Measurements from ENCODE around the gene CHDH.

Gene CHDH

DNA sequence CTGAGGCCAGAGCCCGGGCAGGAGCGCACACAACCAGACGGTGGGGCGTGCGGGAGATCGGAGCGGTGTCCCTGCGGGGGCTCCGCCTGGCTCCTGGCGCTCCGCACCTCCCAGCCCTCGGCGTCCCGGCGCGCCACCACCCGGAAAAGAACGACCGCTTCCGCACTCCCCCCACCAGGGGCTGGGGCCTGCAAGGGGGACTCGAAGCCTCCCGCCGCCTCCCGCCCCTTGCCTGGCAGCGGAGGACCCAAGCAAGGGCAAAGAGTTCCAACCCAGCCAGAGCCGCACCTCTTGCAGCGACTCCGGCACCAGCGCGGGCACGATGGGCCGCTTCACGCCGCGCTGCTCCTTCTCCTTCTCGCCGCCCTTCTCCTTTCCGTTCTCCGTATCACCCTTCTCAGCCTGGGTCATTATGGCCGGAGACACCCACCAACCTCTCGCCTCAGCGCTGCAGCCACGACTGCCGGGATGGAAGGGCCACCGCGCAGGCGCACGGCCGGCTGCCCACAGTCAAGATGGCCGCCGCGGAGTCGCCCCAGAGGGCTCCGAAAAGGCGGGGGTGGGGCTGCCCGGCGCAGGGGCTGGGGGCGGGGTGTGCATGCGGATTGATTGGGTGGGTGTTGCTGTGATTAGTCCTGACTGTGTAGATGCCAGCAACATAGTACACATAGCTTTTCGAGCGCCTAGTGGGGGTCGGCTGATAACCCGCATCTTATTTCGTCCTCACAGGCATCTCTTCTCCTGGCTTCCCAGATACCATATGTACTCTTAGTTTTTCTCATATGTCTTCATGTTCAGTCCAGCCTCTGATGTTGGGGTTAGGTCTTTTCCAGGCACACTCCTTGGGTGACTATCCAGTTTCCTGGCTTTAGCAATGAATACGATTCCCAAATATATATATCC, 35.7 kb upstream of the CHDH start, which contains the start of gene ACTR8:
TSS of gene ACTR8 (minus strand) at position 462 of the 903 bp plus-strand sequence. CDS start at position 411, 51 bp downstream.
- Histone ChIP-seq H3K27ac (ENCODE audit: low read depth, low read length, poor library complexity, severe bottlenecking) (peak within 1 kb of the TSS; percentile 64), H3K4me3 (ENCODE audit: low read depth, low read length, poor library complexity, severe bottlenecking) (peak within 1 kb of the TSS; percentile 70), H3K9me3 (ENCODE audit: low read length) (no peaks in the 10 kb centered on the region), H2AFZ (ENCODE audit: low read length) (no peak within 1 kb of the TSS), H3K9ac (ENCODE audit: low read length) (peak within 1 kb of the TSS; percentile 73), H3K79me2 (ENCODE audit: insufficient read depth, low read length) (no peaks in the 10 kb centered on the region), H3K9me2 (ENCODE audit: low read depth, low read length) (no peaks in the 10 kb centered on the region), H3F3A (ENCODE audit: insufficient read depth, low read length) (no peaks in the 10 kb centered on the region), H3K27me3 (ENCODE audit: insufficient read depth, low read length) (no peaks in the 10 kb centered on the region), H3K4me2 (ENCODE audit: low read length) (peak within 1 kb of the TSS; percentile 67), H3K36me3 (ENCODE audit: insufficient read depth, low read length) (peaks cover 58% of the 10 kb centered on the region), H3K4me1 (ENCODE audit: insufficient read depth, low read length, severe bottlenecking) (peaks cover 15% of the 10 kb centered on the region), H4K20me1 (ENCODE audit: insufficient read depth, low read length) (no peaks in the 10 kb centered on the region)
- TF ChIP-seq EZH2 (IDR thresholded peaks at IDR 0.05; ENCODE audit: borderline replicate concordance, low read length) (no peak), CTCF (IDR thresholded peaks at IDR 0.05; ENCODE audit: low read length) (peak; percentile 26; the same call in 1 of the 2 replicates)

DNA sequence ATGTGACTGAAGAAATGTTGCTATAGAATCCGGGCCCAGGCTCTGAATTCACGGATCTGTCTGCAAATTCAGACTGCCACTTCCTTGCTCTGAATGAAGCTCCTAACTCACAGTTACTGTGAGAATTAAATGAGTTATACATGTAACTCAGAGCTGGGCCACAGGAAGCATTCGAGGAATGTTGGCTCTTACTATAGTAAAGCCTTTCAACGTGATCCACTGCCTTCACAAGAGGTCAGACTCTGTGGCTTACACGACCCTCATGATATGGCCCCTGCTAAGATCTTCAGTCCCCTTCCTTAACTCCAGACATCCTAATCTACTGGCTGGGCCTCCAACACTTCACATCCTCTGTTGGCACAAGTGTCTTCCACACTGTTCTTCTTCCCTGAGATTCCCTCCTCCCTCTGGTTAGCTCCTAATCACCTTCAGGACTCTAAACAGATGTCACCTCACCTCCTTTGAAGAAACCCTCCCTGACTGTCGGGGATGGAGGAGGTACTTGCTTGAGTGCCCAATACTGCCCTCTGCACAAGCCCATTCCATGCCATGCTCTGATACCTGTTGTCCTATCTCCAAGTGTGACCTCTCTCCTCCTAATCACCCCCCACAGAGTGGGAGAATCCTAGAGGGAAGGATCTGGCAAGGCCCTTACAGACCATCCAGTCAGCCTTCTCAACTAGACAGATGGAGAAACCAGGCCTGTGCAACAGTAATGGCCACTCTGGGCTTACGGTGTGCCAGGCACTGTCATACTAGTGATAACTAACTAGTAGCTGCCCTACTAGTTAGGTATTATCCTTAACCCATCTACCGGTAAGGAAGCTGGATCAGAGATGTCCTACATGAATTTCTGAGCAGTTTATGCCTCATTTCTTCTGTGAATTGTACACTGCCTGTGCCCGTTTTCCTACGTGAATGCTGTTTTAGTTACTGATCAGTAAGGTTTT, 34.5 kb upstream of the CHDH start:
- Histone ChIP-seq H3K4me1 (ENCODE audit: insufficient read depth, low read length, severe bottlenecking) (peaks cover 15% of the 10 kb centered on the region), H3K4me3 (ENCODE audit: low read depth, low read length, poor library complexity, severe bottlenecking) (peak overlapping the region; percentile 70), H3K9ac (ENCODE audit: low read length) (peak overlapping the region; percentile 73), H3K36me3 (ENCODE audit: insufficient read depth, low read length) (peaks cover 60% of the 10 kb centered on the region), H3K9me2 (ENCODE audit: low read depth, low read length) (no peaks in the 10 kb centered on the region), H3K9me3 (ENCODE audit: low read length) (no peaks in the 10 kb centered on the region), H2AFZ (ENCODE audit: low read length) (no peak overlapping the region), H3K27ac (ENCODE audit: low read depth, low read length, poor library complexity, severe bottlenecking) (no peak overlapping the region), H3K79me2 (ENCODE audit: insufficient read depth, low read length) (no peaks in the 10 kb centered on the region), H3K27me3 (ENCODE audit: insufficient read depth, low read length) (no peaks in the 10 kb centered on the region), H3F3A (ENCODE audit: insufficient read depth, low read length) (no peaks in the 10 kb centered on the region), H4K20me1 (ENCODE audit: insufficient read depth, low read length) (no peaks in the 10 kb centered on the region), H3K4me2 (ENCODE audit: low read length) (peak overlapping the region; percentile 67)
- no peak for TF ChIP-seq EZH2 (IDR thresholded peaks at IDR 0.05; ENCODE audit: borderline replicate concordance, low read length)
- no peak for TF ChIP-seq CTCF (IDR thresholded peaks at IDR 0.05; ENCODE audit: low read length)

GRCh38 chr3:53865732-53866499, 19.7 kb upstream of the CHDH start:
- no peaks in the 10 kb centered on the region for H3K79me2 ChIP-seq (ENCODE audit: insufficient read depth, low read length)
- H3K27ac ChIP-seq (ENCODE audit: low read depth, low read length, poor library complexity, severe bottlenecking) = no peak overlapping the region
- H4K20me1 ChIP-seq (ENCODE audit: insufficient read depth, low read length) = no peaks in the 10 kb centered on the region
- H3K27me3 ChIP-seq (ENCODE audit: insufficient read depth, low read length) = no peaks in the 10 kb centered on the region
- no peak overlapping the region for H3K4me2 ChIP-seq (ENCODE audit: low read length)
- H3K36me3 ChIP-seq (ENCODE audit: insufficient read depth, low read length) = peaks cover 84% of the 10 kb centered on the region
- no peak overlapping the region for H3K4me3 ChIP-seq (ENCODE audit: low read depth, low read length, poor library complexity, severe bottlenecking)
- H2AFZ ChIP-seq (ENCODE audit: low read length) = no peak overlapping the region
- peaks cover 5% of the 10 kb centered on the region for H3K4me1 ChIP-seq (ENCODE audit: insufficient read depth, low read length, severe bottlenecking)
- no peak for TF ChIP-seq EZH2 (IDR thresholded peaks at IDR 0.05; ENCODE audit: borderline replicate concordance, low read length)
- no peak overlapping the region for H3K9ac ChIP-seq (ENCODE audit: low read length)
- H3K9me2 ChIP-seq (ENCODE audit: low read depth, low read length) = no peaks in the 10 kb centered on the region
- H3K9me3 ChIP-seq (ENCODE audit: low read length) = no peaks in the 10 kb centered on the region
- no peaks in the 10 kb centered on the region for H3F3A ChIP-seq (ENCODE audit: insufficient read depth, low read length)
